OCI-LY7 (cell line): ENCODE measurements around the gene IFNL2.

ENCODE experiments used
- EZH2phosphoT487 ChIP-seq: fragments of 200-600 bp; sonication (generic); IDR thresholded peaks from 2 replicates; pipeline ENCODE4 v1.6.1; 2018; ENCODE audit warnings: low read depth, borderline replicate concordance, mild to moderate bottlenecking, mixed run types, antibody characterized with exemption, low read length, moderate library complexity, mixed read lengths
- TF ChIP-seq, protein P1 (sequence below): fragments of 200-600 bp; sonication (generic); conservative IDR thresholded peaks from 2 replicates; pipeline ENCODE4 v1.5.1; 2014; ENCODE audit warnings: mild to moderate bottlenecking, antibody characterized with exemption, low read length, moderate library complexity, mixed read lengths

- TF ChIP-seq, protein P1, sequence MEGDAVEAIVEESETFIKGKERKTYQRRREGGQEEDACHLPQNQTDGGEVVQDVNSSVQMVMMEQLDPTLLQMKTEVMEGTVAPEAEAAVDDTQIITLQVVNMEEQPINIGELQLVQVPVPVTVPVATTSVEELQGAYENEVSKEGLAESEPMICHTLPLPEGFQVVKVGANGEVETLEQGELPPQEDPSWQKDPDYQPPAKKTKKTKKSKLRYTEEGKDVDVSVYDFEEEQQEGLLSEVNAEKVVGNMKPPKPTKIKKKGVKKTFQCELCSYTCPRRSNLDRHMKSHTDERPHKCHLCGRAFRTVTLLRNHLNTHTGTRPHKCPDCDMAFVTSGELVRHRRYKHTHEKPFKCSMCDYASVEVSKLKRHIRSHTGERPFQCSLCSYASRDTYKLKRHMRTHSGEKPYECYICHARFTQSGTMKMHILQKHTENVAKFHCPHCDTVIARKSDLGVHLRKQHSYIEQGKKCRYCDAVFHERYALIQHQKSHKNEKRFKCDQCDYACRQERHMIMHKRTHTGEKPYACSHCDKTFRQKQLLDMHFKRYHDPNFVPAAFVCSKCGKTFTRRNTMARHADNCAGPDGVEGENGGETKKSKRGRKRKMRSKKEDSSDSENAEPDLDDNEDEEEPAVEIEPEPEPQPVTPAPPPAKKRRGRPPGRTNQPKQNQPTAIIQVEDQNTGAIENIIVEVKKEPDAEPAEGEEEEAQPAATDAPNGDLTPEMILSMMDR: no peak
- no peak for TF ChIP-seq EZH2phosphoT487
These were observed 49.3 kb downstream of the IFNL2 start for GRCh38 chr19:39317476-39317875.
